GM21576 (cell line): ENCODE results near the gene LZIC.

ENCODE experiments used
- ATAC-seq: cut with Tn5 transposase; IDR thresholded peaks from one replicate; pipeline ENCODE4 v1.9.1; 2021; ENCODE audit warnings: mild to moderate bottlenecking, moderate library complexity; ENCODE audit not compliant: unreplicated experiment

The LZIC gene

DNA sequence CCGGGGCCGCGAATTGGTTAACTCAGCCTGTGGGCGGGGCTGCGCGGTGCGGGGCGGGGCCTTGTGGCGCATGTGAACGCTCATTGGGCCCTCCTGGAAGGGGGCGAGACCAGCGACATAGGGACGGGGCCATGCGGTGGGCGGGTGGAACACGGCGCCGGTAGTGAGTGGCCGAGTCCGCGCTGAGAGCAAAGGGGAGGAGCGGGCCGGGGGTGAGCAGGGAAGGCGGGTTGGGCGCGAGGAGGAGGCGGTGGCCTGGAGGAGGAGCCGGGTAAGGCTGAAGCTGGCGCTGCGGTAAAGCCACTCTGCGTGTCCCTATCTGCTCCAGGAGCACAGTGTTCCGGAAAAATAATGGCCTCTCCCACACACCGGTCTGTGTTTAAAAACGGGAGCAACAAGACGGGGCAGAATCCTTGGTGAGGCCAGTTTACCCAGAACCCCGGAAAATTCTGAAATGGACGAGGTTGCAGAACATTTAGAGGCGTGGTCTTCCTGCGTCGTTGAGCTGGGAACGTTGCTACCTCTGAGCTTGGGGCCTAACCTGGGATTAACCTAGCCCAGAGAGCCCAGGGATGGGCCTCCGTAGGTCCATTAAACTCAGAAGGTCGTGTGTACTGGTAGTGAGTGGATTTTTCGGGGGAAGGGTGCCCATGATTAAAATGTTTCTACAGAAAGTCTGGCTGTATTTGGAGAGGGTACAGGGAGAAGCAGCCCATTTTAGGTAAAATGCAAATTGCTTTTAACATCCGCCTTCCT lies 32.6 kb downstream of the LZIC start:
- ATAC-seq: peak; percentile 92

GRCh38 chr1:9910076-9910422 lies 33.1 kb downstream of the LZIC start, which contains the start of gene CTNNBIP1:
CTNNBIP1 (minus strand) TSS chr1:9910269; CDS start chr1:9872064, 38,205 bp downstream.
- ATAC-seq: peak; percentile 69

- peak; percentile 3 for ATAC-seq
Measured at GRCh38 chr1:9909234-9910046, 33.8 kb downstream of the LZIC start.

GRCh38 chr1:9908871-9909233 lies 34.3 kb downstream of the LZIC start:
- no peak for ATAC-seq

DNA sequence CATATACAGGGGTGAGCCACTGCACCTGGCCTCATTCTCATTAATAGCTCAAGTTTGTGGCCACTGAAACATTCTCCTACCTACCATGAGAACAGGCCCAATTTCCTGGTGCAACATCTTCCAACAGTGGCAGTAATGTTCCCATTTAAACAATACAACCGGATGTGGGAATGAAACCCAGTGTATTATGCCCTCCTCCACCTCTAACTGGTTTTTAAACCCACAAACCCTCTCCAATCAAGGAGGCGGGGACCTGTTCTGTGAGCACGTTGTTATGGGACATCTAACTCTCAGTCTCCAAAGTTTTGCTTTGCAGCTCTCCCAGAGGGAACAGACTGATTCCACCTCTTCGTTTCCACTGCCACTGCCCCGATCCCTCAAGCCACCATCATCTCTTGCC lies 35.8 kb downstream of the LZIC start:
- no peak for ATAC-seq

- no peak for ATAC-seq
Measured at GRCh38 chr1:9906466-9906865, 36.7 kb downstream of the LZIC start.

- no peak for ATAC-seq
Measured at GRCh38 chr1:9905010-9905409, 38.2 kb downstream of the LZIC start.

DNA sequence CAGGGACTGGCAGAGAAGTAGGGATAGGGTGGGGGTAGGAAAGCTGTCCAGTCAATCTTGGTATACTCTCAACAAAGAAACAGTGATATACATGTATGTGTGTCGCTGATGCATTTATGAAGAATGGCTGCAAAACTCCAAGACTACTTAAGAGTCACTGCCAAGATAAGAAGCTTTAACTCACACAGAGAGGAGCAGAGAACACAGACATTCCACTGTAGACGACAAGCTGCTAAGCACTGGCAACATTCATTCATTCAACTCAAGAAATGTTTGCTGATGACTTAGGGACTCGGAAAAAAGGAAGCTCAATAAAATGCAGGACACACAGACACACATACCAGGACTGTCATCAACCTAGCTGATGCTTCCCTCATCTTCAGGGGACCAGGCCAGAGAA lies 38.6 kb downstream of the LZIC start:
- ATAC-seq: no peak

DNA sequence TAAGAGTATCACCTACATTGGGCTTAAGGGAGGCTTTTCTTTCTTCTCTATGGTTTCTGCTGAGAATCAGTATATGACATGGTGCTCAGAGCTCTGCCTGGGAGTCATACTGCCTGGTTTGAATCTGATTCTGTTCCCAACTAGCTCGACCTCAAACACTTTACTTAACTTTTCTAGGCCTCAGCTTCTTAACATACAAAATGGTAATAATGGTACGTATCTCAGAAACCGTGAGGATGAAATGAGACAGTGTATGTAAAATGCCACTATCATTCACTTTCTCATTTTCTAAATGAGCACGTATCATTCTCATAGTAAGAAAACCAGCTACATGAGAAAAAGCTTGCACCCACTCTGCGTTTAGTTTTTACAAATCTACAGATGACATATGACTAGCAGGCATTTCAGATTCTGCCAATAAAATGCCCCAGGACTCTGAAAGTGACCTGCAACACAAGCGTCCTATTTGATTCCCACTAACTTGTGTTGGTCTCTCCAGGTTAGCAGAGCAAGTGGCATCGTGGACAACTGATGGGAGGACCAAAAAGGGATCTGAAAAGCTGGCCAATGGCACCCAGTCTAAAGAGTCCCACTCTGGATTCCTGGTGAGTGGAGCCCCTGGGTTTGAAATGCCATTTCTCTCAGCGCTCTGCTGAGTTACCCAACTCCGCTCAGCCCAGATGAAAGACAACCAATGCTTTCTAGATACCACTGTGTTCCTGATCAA lies 39.2 kb downstream of the LZIC start:
- no peak for ATAC-seq

GRCh38 chr1:9902060-9902452 lies 41.1 kb downstream of the LZIC start:
- no peak for ATAC-seq

DNA sequence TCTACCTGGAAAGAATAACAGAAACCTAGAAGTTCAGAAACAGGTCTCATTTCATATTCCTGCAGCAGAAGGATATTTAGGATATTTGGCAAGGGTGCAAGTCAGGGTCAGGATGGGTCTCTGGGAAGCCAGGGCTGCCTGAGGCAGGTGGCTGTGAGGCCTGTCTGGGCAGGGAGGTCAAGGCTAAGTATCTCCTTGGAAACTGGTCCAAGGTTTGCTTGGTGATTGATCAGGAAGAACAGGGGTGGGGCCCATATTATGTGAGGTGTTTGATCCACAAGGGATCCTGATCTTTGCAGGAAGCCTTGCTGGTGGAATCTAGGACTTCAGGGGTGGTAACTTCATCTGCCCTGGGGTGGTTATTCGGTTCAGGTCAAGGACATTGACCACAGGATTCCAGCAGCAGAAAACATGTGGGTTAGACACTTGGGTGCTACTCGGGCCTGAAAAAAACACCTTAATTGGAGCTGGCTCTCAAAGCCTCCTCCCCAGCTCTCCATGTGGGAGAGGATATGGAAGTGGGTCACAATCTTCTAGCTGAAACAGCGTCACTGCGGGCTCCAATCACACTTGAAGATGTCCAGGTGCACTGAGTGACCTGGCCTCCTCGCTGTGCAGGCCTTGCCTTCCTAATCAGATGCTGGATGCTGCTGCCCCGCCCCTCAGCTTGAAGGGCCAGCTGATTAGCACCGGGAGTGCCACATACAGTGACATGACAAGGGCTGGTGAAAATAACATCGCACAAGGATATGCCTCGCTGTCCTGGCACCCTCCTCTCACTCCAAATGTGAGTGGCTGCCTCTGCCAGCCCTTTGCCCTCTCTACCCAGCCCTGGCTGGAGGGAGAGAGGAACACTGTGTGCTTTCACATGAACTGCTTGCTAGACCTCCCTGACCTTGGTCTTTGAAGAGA lies 41.8 kb downstream of the LZIC start:
- ATAC-seq: no peak

DNA sequence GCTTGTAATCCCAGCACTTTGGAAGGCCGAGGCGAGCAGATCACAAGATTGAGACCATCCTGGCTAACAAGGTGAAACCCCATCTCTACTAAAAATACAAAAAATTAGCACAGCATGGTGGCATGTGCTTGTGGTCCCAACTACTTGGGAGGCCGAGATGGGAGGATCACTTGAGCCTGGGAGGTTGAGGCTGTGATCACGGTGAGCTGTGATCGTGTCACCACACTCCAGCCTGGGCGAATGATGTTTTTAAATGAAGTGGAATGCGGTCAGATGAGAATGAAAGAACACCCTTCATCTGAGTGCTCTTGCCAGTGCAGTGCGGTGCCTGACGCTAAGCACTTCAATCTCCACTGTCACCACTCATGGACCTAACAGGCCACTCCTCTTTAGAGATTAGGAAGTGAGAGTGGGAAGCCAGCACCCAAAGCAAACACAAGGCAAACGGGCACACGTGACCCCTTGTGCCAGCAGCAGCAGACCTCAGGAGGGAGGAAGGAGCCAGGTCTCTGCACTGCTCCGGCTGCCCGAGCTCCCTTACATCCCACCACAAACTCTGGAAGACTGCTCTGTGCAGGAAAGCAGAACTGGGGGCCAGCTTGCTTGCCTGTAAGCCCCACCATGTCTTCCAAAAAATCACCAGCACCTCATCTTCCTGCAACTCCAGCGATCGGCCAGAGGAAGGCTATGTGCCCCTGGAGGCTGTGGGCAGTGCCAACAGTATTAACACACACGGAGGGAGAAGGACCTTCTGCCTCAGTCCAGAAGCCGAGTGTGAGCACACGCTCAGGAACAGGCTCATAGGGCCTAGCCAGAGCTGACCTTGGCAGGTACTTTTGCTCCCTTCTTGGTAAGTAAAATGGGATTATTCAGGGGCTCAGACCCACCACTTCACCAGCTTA lies 42.8 kb downstream of the LZIC start:
- ATAC-seq: no peak

DNA sequence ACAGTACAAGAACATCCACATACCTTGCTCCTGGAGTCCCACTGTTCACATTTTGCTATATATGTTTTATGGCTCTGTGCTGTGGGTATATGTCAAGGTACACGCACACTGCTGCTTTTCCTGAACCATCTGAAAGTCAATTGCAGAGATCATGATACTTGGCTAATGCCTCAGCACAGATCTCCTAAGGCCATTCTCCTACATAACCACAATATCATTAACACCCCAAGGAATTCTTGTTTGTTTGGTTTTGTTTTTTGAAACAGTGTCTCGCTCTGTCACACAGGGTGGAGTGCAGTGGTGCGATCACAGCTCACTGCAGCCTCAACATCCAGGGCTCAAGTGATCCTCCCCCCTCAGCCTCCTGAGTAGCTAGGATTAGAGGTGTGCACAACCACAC lies 49.1 kb downstream of the LZIC start:
- ATAC-seq: no peak

DNA sequence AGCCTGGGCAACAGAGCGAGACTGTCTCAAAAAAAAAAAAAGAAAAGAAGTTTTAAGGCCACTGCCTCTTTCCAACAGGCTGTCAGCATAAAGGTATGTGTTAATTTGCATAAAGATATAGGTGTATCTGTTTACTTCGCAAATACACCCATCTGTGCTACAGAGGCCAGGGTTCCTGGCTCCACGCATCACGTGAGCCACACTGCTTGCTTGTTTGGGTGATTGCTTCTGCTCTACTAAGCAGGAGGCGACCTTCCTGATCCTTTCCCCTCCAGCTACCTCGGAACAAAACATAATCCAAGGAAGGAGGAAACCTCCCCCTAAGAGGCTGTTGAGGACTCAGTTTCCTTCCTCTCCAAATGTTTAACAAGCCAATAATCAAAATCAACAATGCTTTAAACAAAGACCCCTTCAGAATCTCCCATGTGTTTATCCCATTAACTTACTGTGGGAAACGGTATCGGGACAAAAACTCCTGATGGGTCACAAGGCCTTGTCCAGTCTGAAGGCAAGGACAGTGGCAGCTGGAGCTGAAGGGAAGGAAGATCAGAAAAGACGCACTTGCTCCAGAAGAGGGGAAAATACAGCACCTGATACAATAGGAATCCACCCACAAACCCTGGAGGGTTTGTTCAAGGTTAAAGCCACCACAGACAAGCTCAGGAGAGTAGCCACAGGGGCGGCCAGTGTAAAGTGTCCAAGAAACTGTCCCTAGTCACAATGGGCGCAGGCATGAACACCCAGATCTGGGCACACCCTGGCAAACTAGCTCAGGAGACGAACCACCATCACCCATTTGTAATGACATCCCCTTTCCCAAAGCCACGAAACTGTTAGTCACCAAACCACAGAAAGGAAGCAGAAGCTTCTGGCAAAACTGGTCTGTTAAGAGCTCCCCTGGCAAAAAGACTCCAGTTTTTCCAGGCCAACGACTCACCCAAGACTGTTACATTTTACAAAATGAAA lies 50.3 kb downstream of the LZIC start:
- no peak for ATAC-seq

DNA sequence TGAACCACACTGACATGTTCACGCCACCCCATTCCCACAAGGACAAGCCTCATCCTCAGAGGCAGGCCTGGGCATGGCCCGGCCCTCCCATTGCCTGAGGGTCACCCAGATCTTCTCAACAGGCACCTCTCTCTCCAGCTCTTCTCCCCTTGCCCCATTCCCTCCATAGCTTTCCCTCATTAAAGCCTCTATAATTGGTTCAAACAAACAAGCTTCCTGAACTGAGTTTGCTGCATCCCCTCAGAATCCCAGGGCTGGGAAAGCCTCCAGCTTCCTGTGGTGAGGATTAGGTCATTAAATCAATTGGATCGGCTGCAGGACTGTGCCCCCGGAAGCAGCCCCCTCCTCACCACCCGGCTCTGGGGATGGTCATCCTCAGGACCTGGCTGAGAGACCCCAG lies 52.0 kb downstream of the LZIC start:
- ATAC-seq: no peak

DNA sequence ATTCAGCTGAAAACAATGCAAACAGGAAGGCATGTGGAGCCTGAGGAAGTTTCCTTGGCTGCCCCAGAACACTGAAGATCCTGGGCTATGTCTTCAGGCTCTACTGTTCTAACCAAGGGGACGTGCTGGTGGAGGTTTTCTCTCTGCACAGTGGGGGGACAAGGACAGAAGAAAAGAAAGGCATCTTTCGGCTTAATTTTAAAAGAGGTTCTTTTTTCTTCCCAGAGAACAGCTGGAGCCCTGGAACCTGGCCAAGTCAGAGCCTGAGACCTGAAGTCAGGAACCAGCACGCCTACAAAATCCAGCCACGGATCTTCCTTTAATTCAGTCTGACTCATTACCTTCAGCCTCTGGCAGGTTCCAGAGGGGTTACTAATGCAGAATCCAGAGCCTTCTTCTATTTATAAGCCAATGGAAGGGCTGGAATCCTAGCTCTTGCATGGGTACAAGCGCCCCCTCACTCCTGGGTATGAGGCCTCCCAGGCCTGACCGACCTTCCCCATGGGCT lies 52.9 kb downstream of the LZIC start:
- no peak for ATAC-seq

DNA sequence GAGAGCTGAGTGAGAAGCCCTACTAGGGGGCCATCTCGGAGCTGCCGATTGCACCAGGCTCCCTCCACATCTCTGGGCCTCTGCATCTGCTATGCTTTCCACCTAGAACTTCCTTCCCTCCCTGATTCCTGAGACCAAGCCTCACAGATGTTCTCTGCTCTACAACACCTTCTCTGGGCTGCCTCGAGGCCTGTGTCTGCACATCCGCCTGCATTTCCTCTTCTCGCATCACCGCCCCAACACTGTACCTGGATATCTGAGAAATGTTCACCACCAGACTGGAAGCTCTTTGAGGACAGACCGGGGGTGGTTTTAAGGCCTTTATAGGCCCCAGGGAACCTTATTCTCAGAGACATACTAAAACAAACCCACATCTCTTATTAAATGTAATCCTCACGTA lies 53.8 kb downstream of the LZIC start:
- no peak for ATAC-seq

DNA sequence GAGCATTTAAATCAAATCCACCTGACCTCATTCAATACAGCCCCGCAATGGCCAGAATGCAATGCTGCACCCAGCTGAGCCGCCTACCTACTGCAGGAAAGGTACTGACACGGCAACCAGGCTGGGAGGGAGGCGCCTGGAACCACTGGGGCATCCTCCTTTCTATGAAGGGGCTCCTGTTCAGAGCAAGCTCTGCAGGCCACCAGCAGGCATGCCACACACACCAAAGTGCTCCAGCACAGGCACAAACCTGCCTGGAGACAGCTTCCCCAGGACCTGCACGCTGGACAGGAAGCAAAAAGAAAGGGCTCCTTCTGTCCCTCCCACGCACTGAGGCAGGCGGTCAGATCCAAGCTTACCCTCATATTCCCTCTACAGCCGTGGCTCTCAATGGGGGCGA lies 54.3 kb downstream of the LZIC start:
- no peak for ATAC-seq
